Measurements from ENCODE around the gene SLC19A1.

- TF ChIP-seq CTCF (conservative IDR thresholded peaks at IDR 0.05 in 1 of 2, IDR thresholded peaks at IDR 0.05 in 1 of 2; ENCODE audit: low read depth in 1 of 2, low read length in 2 of 2) (no peak), EZH2 (IDR thresholded peaks at IDR 0.05; ENCODE audit: low read length, missing control alignments) (no peak)
These were observed 24.8 kb downstream of the SLC19A1 start for GRCh38 chr21:45517249-45518065.
